Suppressor macrophage treated with lipopolysaccharide for 4 hours (primary cell): ENCODE measurements around the gene DYNLT1.

Experiments used
- DNase-seq: peaks from one replicate; pipeline ENCODE4 v3.0.0-alpha.2; 2020

The DYNLT1 gene

GRCh38 chr6:158595223-158595622 is 49.3 kb downstream of the DYNLT1 start:
- DNase-seq, result no peak

GRCh38 chr6:158593670-158594069 is 50.9 kb downstream of the DYNLT1 start:
- no peak for DNase-seq

GRCh38 chr6:158591810-158592209 is 52.7 kb downstream of the DYNLT1 start:
- DNase-seq, result no peak

- no peak for DNase-seq
These were observed 53.3 kb downstream of the DYNLT1 start for GRCh38 chr6:158591134-158591809.

GRCh38 chr6:158589366-158589765 is 55.2 kb downstream of the DYNLT1 start:
- no peak for DNase-seq

- no peak for DNase-seq
These were observed 57.9 kb downstream of the DYNLT1 start for GRCh38 chr6:158586652-158587051.
